Posterior vena cava (tissue), 2 donors: ENCODE measurements around the gene CLDN7. TPM values are rescaled to one million over a fixed set of nuclear protein-coding genes. Genes with fewer than 3 reads are reported as not detected.

Experiments
- DNase-seq: peaks from one replicate; pipeline ENCODE4 v3.0.0-alpha.2; 2020; ENCODE audit warnings: low spot score
- intact Hi-C, 2 donors: fragments of 100-400 bp; cut with DNase I; formaldehyde crosslinking; loops; one replicate each; pipeline versions ENCODE4 v1.14.1 to v1.14.2; 2022 to 2023
- total RNA-seq, 2 donors: library from RNA; stranded (reverse); fragmentation: NEBNext Ultra II Directional; extraction: Animal tissue kit (Norgen Biotek cat#: 25700); gene quantifications; one replicate each; pipeline ENCODE4 v1.2.1, GENCODE V29; 2021
- donor health status: DM: yes; HTN: yes; CAD: no.
- donor health status: DM: yes; HTN: yes; CAD: no.

CLDN7 gene
- total RNA-seq, 2 donors from 2014 or later: 1.6 to 4.4 TPM

GRCh38 chr17:7241783-7242716 lies 20.2 kb downstream of the CLDN7 start, which contains the start of gene GABARAP:
Gene GABARAP, minus strand, starts transcription at chr17:7242449. Its CDS starts 119 bp downstream, at chr17:7242330.
- intact Hi-C loops: no loop called here
- DNase-seq: peak; percentile 99

- intact Hi-C loops: no loop called here
Measured at GRCh38 chr17:7241090-7241733, 21.1 kb downstream of the CLDN7 start.

GRCh38 chr17:7240375-7240774 lies 21.9 kb downstream of the CLDN7 start:
- intact Hi-C loops: no loop called here

More at GRCh38 chr17:7241090-7241733, 21.1 kb downstream of the CLDN7 start:
- no peak for DNase-seq

GRCh38 chr17:7239091-7240027 lies 22.9 kb downstream of the CLDN7 start, which contains the start of gene PHF23:
Gene PHF23, minus strand, starts transcription at chr17:7239457. Its CDS starts 178 bp downstream, at chr17:7239279.
- intact Hi-C loops: no loop called here
- peak; percentile 100 for DNase-seq

More at GRCh38 chr17:7240375-7240774, 21.9 kb downstream of the CLDN7 start:
- DNase-seq: no peak

- intact Hi-C loops: no loop called here
- DNase-seq: no peak
Measured at GRCh38 chr17:7238420-7239090, 23.7 kb downstream of the CLDN7 start.

GRCh38 chr17:7237761-7238419 lies 24.4 kb downstream of the CLDN7 start:
- intact Hi-C loops: no loop called here
- DNase-seq: peak; percentile 94

- intact Hi-C loops: no loop called here
Measured at GRCh38 chr17:7237266-7237760, 25.0 kb downstream of the CLDN7 start.

GRCh38 chr17:7236808-7237207 lies 25.5 kb downstream of the CLDN7 start:
- DNase-seq: no peak
- intact Hi-C loops: no loop called here

More at GRCh38 chr17:7237266-7237760, 25.0 kb downstream of the CLDN7 start:
- DNase-seq: no peak

- no peak for DNase-seq
- intact Hi-C loops: no loop called here
Measured at GRCh38 chr17:7235693-7236665, 26.3 kb downstream of the CLDN7 start.

- peak; percentile 98 for DNase-seq
- intact Hi-C loops: loop anchor here in 1 of 2 donors (5.0 kb wide), 1 partner anchor 913 kb away; no protein-coding TSS in a partner anchor
Measured at GRCh38 chr17:7234083-7234951, 28.0 kb downstream of the CLDN7 start, which contains the start of gene DVL2. Gene DVL2, minus strand, starts transcription at chr17:7234517. Its CDS starts 255 bp downstream, at chr17:7234262.

- no peak for DNase-seq
- intact Hi-C loops: loop anchor here in 1 of 2 donors (5.0 kb wide), 1 partner anchor 914 kb away; no protein-coding TSS in a partner anchor
Measured at GRCh38 chr17:7233701-7234082, 28.6 kb downstream of the CLDN7 start.

GRCh38 chr17:7232114-7232513 lies 30.2 kb downstream of the CLDN7 start:
- intact Hi-C loops: loop anchor here in 1 of 2 donors (5.0 kb wide), 1 partner anchor 915 kb away; no protein-coding TSS in a partner anchor
- no peak for DNase-seq

- intact Hi-C loops: no loop called here
- DNase-seq: no peak
Measured at GRCh38 chr17:7229504-7229903, 32.8 kb downstream of the CLDN7 start.

- intact Hi-C loops: no loop called here
- no peak for DNase-seq
Measured at GRCh38 chr17:7228920-7229319, 33.4 kb downstream of the CLDN7 start.
